Upper lobe of left lung (tissue), 6 donors: ENCODE results near the gene CNOT4. TPM values are rescaled to one million over a fixed set of nuclear protein-coding genes. Genes with fewer than 3 reads are reported as not detected.

ENCODE experiments used
- ATAC-seq, 2 donors: fragments of 200-7000 bp; cut with Tn5 transposase; one replicate each; pipeline ENCODE4 v1.9.1; 2022; ENCODE audit warnings: mild to moderate bottlenecking in 2 of 2, moderate library complexity in 2 of 2; ENCODE audit not compliant: low FRiP score in 2 of 2
- DNase-seq, 2 donors: peaks; one replicate each; pipeline ENCODE4 v3.0.0-alpha.2; 2019 to 2020
- H3K27ac ChIP-seq, 4 donors: fragments of 200-600 bp; sonication (generic); one replicate each; pipeline ENCODE4 v1.5.1; 2016 to 2019
- H3K27me3 ChIP-seq, 4 donors: fragments of 200-600 bp; sonication (generic); one replicate each; pipeline ENCODE4 v1.5.1; 2017 to 2019
- H3K36me3 ChIP-seq, 4 donors: fragments of 200-600 bp; sonication (generic); one replicate each; pipeline ENCODE4 v1.5.1; 2016 to 2019
- H3K4me1 ChIP-seq, 4 donors: fragments of 200-600 bp; sonication (generic); one replicate each; pipeline ENCODE4 v1.5.1; 2018 to 2019
- H3K4me3 ChIP-seq, 4 donors: fragments of 200-600 bp; sonication (generic); one replicate each; pipeline ENCODE4 v1.5.1; 2017 to 2019; ENCODE audit warnings: mild to moderate bottlenecking in 2 of 4, moderate library complexity in 1 of 4
- H3K9me3 ChIP-seq, 4 donors: fragments of 200-600 bp; sonication (generic); one replicate each; pipeline ENCODE4 v1.5.1; 2018 to 2019
- CTCF ChIP-seq, 6 experiments: fragments of 450-650 bp in 4 of 6; fragments of 200-600 bp in 2 of 6; sonication (generic) in 2 of 6; IDR thresholded peaks; one replicate each; pipeline ENCODE4 v1.5.1; 2016 to 2019; ENCODE audit warnings: antibody characterized with exemption in 6 of 6
- EP300 ChIP-seq, 4 donors: sonication (generic); formaldehyde crosslinking; IDR thresholded peaks; one replicate each; pipeline ENCODE4 v1.5.1; 2017; ENCODE audit warnings: antibody characterized with exemption in 4 of 4, control low read depth in 2 of 4
- POLR2A ChIP-seq, 4 donors: fragments of 450-650 bp; IDR thresholded peaks; one replicate each; pipeline ENCODE4 v1.5.1; 2016 to 2017; ENCODE audit warnings: antibody characterized with exemption in 4 of 4, mild to moderate bottlenecking in 2 of 4
- POLR2AphosphoS5 ChIP-seq, 2 donors: sonication (generic); formaldehyde crosslinking; IDR thresholded peaks; one replicate each; pipeline ENCODE4 v1.5.1; 2017; ENCODE audit warnings: antibody characterized with exemption in 2 of 2
- WGBS, 2 donors: methylation state at CpG; one replicate each; pipeline ENCODE4 v1.1.5; 2017 to 2018; 5-methylcytosine and 5-hydroxymethylcytosine counted together
- total RNA-seq, 6 donors: library from RNA; depleted of rRNA in 4 of 6; stranded (reverse); fragments of >200 nt in 4 of 6; gene quantifications; one replicate each; pipeline versions ENCODE4 v1.1.0 to v1.2.1, GENCODE V29; 2016 to 2021
- donor health status: DM: no; HTN: no; CAD: no; lungs with moderate emphysema.
- donor health status: DM: no; HTN: yes; CAD: no; lungs with severe emphysema.

CNOT4 gene
- total RNA-seq, 6 donors from 2014 or later = 12.1 to 25.7 (median 19.5) TPM

- no peak overlapping the region for H3K27ac ChIP-seq
- H3K9me3 ChIP-seq = no peaks in the 10 kb centered on the region
- H3K4me1 ChIP-seq = no peaks in the 10 kb centered on the region
- no peak for ATAC-seq
- no peak overlapping the region for H3K4me3 ChIP-seq
- no peaks in the 10 kb centered on the region for H3K36me3 ChIP-seq
- TF ChIP-seq POLR2A (IDR thresholded peaks at IDR 0.05) = no peak
- TF ChIP-seq CTCF (IDR thresholded peaks at IDR 0.05) = no peak
- TF ChIP-seq EP300 (IDR thresholded peaks at IDR 0.05) = no peak
- TF ChIP-seq POLR2AphosphoS5 (IDR thresholded peaks at IDR 0.05) = no peak
- no peaks in the 10 kb centered on the region for H3K27me3 ChIP-seq
- no peak for DNase-seq
- 93 to 94% methylated on average over 3 of the region's 3 CpGs for WGBS, 2 donors
These were observed 103.0 kb downstream of the CNOT4 start for GRCh38 chr7:135406918-135407317.

GRCh38 chr7:135405969-135406368 lies 103.9 kb downstream of the CNOT4 start:
- 95 to 96% methylated on average over 2 of the region's 2 CpGs for WGBS, 2 donors
- DNase-seq = no peak
- H3K4me3 ChIP-seq = no peak overlapping the region

GRCh38 chr7:135403302-135403701 lies 106.6 kb downstream of the CNOT4 start:
- DNase-seq (no peak), ATAC-seq (no peak)
- Histone ChIP-seq H3K4me3 (no peak overlapping the region), H3K27me3 (no peaks in the 10 kb centered on the region), H3K27ac (no peak overlapping the region), H3K36me3 (no peaks in the 10 kb centered on the region), H3K4me1 (no peaks in the 10 kb centered on the region), H3K9me3 (no peaks in the 10 kb centered on the region)
- TF ChIP-seq EP300 (IDR thresholded peaks at IDR 0.05) = no peak
- TF ChIP-seq CTCF (IDR thresholded peaks at IDR 0.05) = no peak
- no peak for TF ChIP-seq POLR2AphosphoS5 (IDR thresholded peaks at IDR 0.05)
- TF ChIP-seq POLR2A (IDR thresholded peaks at IDR 0.05) = no peak
- WGBS, 2 donors = 89 to 92% methylated on average over 3 of the region's 3 CpGs

More at GRCh38 chr7:135405969-135406368, 103.9 kb downstream of the CNOT4 start:
- Histone ChIP-seq H3K36me3 (no peaks in the 10 kb centered on the region), H3K27me3 (no peaks in the 10 kb centered on the region), H3K4me1 (no peaks in the 10 kb centered on the region), H3K27ac (no peak overlapping the region), H3K9me3 (no peaks in the 10 kb centered on the region)
- TF ChIP-seq POLR2A (IDR thresholded peaks at IDR 0.05) = no peak
- no peak for TF ChIP-seq CTCF (IDR thresholded peaks at IDR 0.05)
- TF ChIP-seq POLR2AphosphoS5 (IDR thresholded peaks at IDR 0.05) = no peak
- no peak for TF ChIP-seq EP300 (IDR thresholded peaks at IDR 0.05)
- ATAC-seq = no peak

- DNase-seq = no peak
These were observed 112.2 kb downstream of the CNOT4 start for GRCh38 chr7:135397689-135398088.

More at GRCh38 chr7:135397689-135398088, 112.2 kb downstream of the CNOT4 start:
- Histone ChIP-seq H3K4me3 (no peak overlapping the region), H3K36me3 (peaks cover 6 to 22% (median 11%) of the 10 kb centered on the region in 4 donors), H3K27me3 (no peaks in the 10 kb centered on the region), H3K27ac (no peak overlapping the region), H3K9me3 (no peaks in the 10 kb centered on the region), H3K4me1 (no peaks in the 10 kb centered on the region)
- TF ChIP-seq EP300 (IDR thresholded peaks at IDR 0.05) (no peak), CTCF (IDR thresholded peaks at IDR 0.05) (no peak), POLR2A (IDR thresholded peaks at IDR 0.05) (no peak), POLR2AphosphoS5 (IDR thresholded peaks at IDR 0.05) (no peak)
- no peak for ATAC-seq
